ENCODE data around the gene ENTPD2.

DNA sequence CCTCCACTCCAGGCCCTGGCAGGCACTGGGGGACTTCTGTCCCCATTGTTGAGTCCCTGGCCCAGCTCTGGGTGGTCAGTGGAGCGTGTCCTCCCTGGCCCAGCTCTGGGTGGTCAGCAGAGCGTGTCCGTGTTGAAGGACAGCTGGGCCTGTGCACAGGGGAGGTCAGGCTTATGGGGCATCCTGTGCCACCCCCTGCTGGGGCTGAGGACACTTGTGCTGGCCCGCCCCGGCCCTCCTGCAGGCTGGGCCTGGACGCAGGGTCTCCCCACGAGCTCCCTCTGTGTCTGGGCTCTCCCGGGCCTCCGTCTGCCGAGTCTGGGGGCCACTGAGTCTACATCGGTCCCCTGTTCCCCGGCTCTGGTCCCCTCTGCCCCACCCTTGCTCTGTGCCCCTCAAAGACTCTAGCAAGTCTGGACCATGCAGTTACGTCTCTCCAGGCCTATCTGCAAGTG is 46.0 kb downstream of the ENTPD2 start:
- TF ChIP-seq POLR2A (IDR thresholded peaks at IDR 0.05) (no peak), CTCF (IDR thresholded peaks at IDR 0.05) (no peak)

Measured in tibial nerve (tissue), 3 donors.